ENCODE results near the gene HOXD10. TPM values are rescaled to one million over a fixed set of nuclear protein-coding genes. Genes with fewer than 3 reads are reported as not detected.

Gene HOXD10
- 0.52 TPM for total RNA-seq

- peaks cover 93 to 97% (median 94%) of the 10 kb centered on the region in 3 donors for H3K27me3 ChIP-seq (ENCODE audit: control insufficient read depth in 3 of 3, insufficient read depth in 3 of 3, low read length in 3 of 3)
- no peaks in the 10 kb centered on the region for H3K9me3 ChIP-seq (ENCODE audit: control insufficient read depth in 3 of 3, low read length in 3 of 3)
- H3K4me3 ChIP-seq (ENCODE audit: low read length in 3 of 3) = peak within 1 kb of the TSS; percentile 7 to 56 (median 32)
- H3K4me1 ChIP-seq (ENCODE audit: control insufficient read depth in 3 of 3, insufficient read depth in 3 of 3, low read length in 3 of 3) = peaks cover 6 to 9% (median 8%) of the 10 kb centered on the region in 3 donors
- H3K27ac ChIP-seq (ENCODE audit: low read depth, low read length) = peak within 1 kb of the TSS; percentile 30
- H3K9ac ChIP-seq (ENCODE audit: low read depth in 1 of 3, low read length in 3 of 3) = peak within 1 kb of the TSS in 2 of 3 donors; percentile 32 to 40
- H3K36me3 ChIP-seq (ENCODE audit: control insufficient read depth in 3 of 3, insufficient read depth in 3 of 3, low read length in 3 of 3) = no peaks in the 10 kb centered on the region
Measured at GRCh38 chr2:176115883-176116813, at the start of gene HOXD10. HOXD10 (plus strand) TSS chr2:176116778; CDS start chr2:176116834, 56 bp downstream.

GRCh38 chr2:176067589-176068418 lies 48.8 kb upstream of the HOXD10 start:
- H3K36me3 ChIP-seq (ENCODE audit: control insufficient read depth in 3 of 3, insufficient read depth in 3 of 3, low read length in 3 of 3) = no peaks in the 10 kb centered on the region
- peaks cover 65 to 73% (median 72%) of the 10 kb centered on the region in 3 donors for H3K27me3 ChIP-seq (ENCODE audit: control insufficient read depth in 3 of 3, insufficient read depth in 3 of 3, low read length in 3 of 3)
- peaks cover 20 to 22% (median 21%) of the 10 kb centered on the region in 3 donors for H3K4me1 ChIP-seq (ENCODE audit: control insufficient read depth in 3 of 3, insufficient read depth in 3 of 3, low read length in 3 of 3)
- H3K9ac ChIP-seq (ENCODE audit: low read depth in 1 of 3, low read length in 3 of 3) = peak overlapping the region; percentile 36 to 60 (median 54)
- H3K4me3 ChIP-seq (ENCODE audit: low read length in 3 of 3) = peak overlapping the region; percentile 65 to 69 (median 65)
- no peaks in the 10 kb centered on the region for H3K9me3 ChIP-seq (ENCODE audit: control insufficient read depth in 3 of 3, low read length in 3 of 3)
- no peak overlapping the region for H3K27ac ChIP-seq (ENCODE audit: low read depth, low read length)

- Histone ChIP-seq H3K27me3 (ENCODE audit: control insufficient read depth in 3 of 3, insufficient read depth in 3 of 3, low read length in 3 of 3) (peaks cover 71 to 79% (median 76%) of the 10 kb centered on the region in 3 donors), H3K9me3 (ENCODE audit: control insufficient read depth in 3 of 3, low read length in 3 of 3) (no peaks in the 10 kb centered on the region), H3K27ac (ENCODE audit: low read depth, low read length) (no peak overlapping the region), H3K9ac (ENCODE audit: low read depth in 1 of 3, low read length in 3 of 3) (no peak overlapping the region), H3K4me1 (ENCODE audit: control insufficient read depth in 3 of 3, insufficient read depth in 3 of 3, low read length in 3 of 3) (peaks cover 21 to 26% (median 24%) of the 10 kb centered on the region in 3 donors), H3K36me3 (ENCODE audit: control insufficient read depth in 3 of 3, insufficient read depth in 3 of 3, low read length in 3 of 3) (no peaks in the 10 kb centered on the region), H3K4me3 (ENCODE audit: low read length in 3 of 3) (peak overlapping the region in 2 of 3 donors; percentile 65 to 69)
Measured at GRCh38 chr2:176068419-176068832, 48.2 kb upstream of the HOXD10 start.

- H3K4me3 ChIP-seq (ENCODE audit: low read length in 3 of 3) = no peak overlapping the region
- peaks cover 94 to 99% (median 98%) of the 10 kb centered on the region in 3 donors for H3K27me3 ChIP-seq (ENCODE audit: control insufficient read depth in 3 of 3, insufficient read depth in 3 of 3, low read length in 3 of 3)
- H3K9me3 ChIP-seq (ENCODE audit: control insufficient read depth in 3 of 3, low read length in 3 of 3) = peaks cover 0 to 1% (median 0%) of the 10 kb centered on the region in 3 donors
- peaks cover 21 to 26% (median 24%) of the 10 kb centered on the region in 3 donors for H3K4me1 ChIP-seq (ENCODE audit: control insufficient read depth in 3 of 3, insufficient read depth in 3 of 3, low read length in 3 of 3)
- no peak overlapping the region for H3K9ac ChIP-seq (ENCODE audit: low read depth in 1 of 3, low read length in 3 of 3)
- H3K27ac ChIP-seq (ENCODE audit: low read depth, low read length) = no peak overlapping the region
- H3K36me3 ChIP-seq (ENCODE audit: control insufficient read depth in 3 of 3, insufficient read depth in 3 of 3, low read length in 3 of 3) = no peaks in the 10 kb centered on the region
Measured at GRCh38 chr2:176071330-176072291, 45.0 kb upstream of the HOXD10 start.

- H3K27me3 ChIP-seq (ENCODE audit: control insufficient read depth in 3 of 3, insufficient read depth in 3 of 3, low read length in 3 of 3) = peaks cover 97 to 99% (median 97%) of the 10 kb centered on the region in 3 donors
- H3K4me1 ChIP-seq (ENCODE audit: control insufficient read depth in 3 of 3, insufficient read depth in 3 of 3, low read length in 3 of 3) = peaks cover 17 to 20% (median 20%) of the 10 kb centered on the region in 3 donors
- no peak overlapping the region for H3K9ac ChIP-seq (ENCODE audit: low read depth in 1 of 3, low read length in 3 of 3)
- H3K36me3 ChIP-seq (ENCODE audit: control insufficient read depth in 3 of 3, insufficient read depth in 3 of 3, low read length in 3 of 3) = no peaks in the 10 kb centered on the region
- H3K9me3 ChIP-seq (ENCODE audit: control insufficient read depth in 3 of 3, low read length in 3 of 3) = peaks cover 0 to 1% (median 0%) of the 10 kb centered on the region in 3 donors
- no peak overlapping the region for H3K27ac ChIP-seq (ENCODE audit: low read depth, low read length)
- no peak overlapping the region for H3K4me3 ChIP-seq (ENCODE audit: low read length in 3 of 3)
Measured at GRCh38 chr2:176072292-176072669, 44.3 kb upstream of the HOXD10 start.

GRCh38 chr2:176072951-176073904 lies 43.4 kb upstream of the HOXD10 start:
- Histone ChIP-seq H3K36me3 (ENCODE audit: control insufficient read depth in 3 of 3, insufficient read depth in 3 of 3, low read length in 3 of 3) (no peaks in the 10 kb centered on the region), H3K27ac (ENCODE audit: low read depth, low read length) (no peak overlapping the region), H3K9ac (ENCODE audit: low read depth in 1 of 3, low read length in 3 of 3) (no peak overlapping the region), H3K4me1 (ENCODE audit: control insufficient read depth in 3 of 3, insufficient read depth in 3 of 3, low read length in 3 of 3) (peaks cover 7 to 12% (median 11%) of the 10 kb centered on the region in 3 donors), H3K27me3 (ENCODE audit: control insufficient read depth in 3 of 3, insufficient read depth in 3 of 3, low read length in 3 of 3) (peaks cover 95 to 97% (median 95%) of the 10 kb centered on the region in 3 donors), H3K9me3 (ENCODE audit: control insufficient read depth in 3 of 3, low read length in 3 of 3) (peaks cover 0 to 1% (median 0%) of the 10 kb centered on the region in 3 donors), H3K4me3 (ENCODE audit: low read length in 3 of 3) (no peak overlapping the region)

GRCh38 chr2:176074919-176075425 lies 41.6 kb upstream of the HOXD10 start:
- H3K27ac ChIP-seq (ENCODE audit: low read depth, low read length) = no peak overlapping the region
- H3K27me3 ChIP-seq (ENCODE audit: control insufficient read depth in 3 of 3, insufficient read depth in 3 of 3, low read length in 3 of 3) = peaks cover 94 to 96% (median 95%) of the 10 kb centered on the region in 3 donors

GRCh38 chr2:176075481-176075880 lies 41.1 kb upstream of the HOXD10 start:
- peaks cover 0 to 1% (median 0%) of the 10 kb centered on the region in 3 donors for H3K9me3 ChIP-seq (ENCODE audit: control insufficient read depth in 3 of 3, low read length in 3 of 3)
- no peak overlapping the region for H3K4me3 ChIP-seq (ENCODE audit: low read length in 3 of 3)
- no peak overlapping the region for H3K27ac ChIP-seq (ENCODE audit: low read depth, low read length)
- H3K27me3 ChIP-seq (ENCODE audit: control insufficient read depth in 3 of 3, insufficient read depth in 3 of 3, low read length in 3 of 3) = peaks cover 90 to 94% (median 92%) of the 10 kb centered on the region in 3 donors
- H3K4me1 ChIP-seq (ENCODE audit: control insufficient read depth in 3 of 3, insufficient read depth in 3 of 3, low read length in 3 of 3) = peaks cover 6 to 15% (median 13%) of the 10 kb centered on the region in 3 donors
- H3K9ac ChIP-seq (ENCODE audit: low read depth in 1 of 3, low read length in 3 of 3) = no peak overlapping the region
- H3K36me3 ChIP-seq (ENCODE audit: control insufficient read depth in 3 of 3, insufficient read depth in 3 of 3, low read length in 3 of 3) = no peaks in the 10 kb centered on the region

More at GRCh38 chr2:176074919-176075425, 41.6 kb upstream of the HOXD10 start:
- Histone ChIP-seq H3K9me3 (ENCODE audit: control insufficient read depth in 3 of 3, low read length in 3 of 3) (peaks cover 0 to 1% (median 0%) of the 10 kb centered on the region in 3 donors), H3K4me1 (ENCODE audit: control insufficient read depth in 3 of 3, insufficient read depth in 3 of 3, low read length in 3 of 3) (peaks cover 6 to 13% (median 12%) of the 10 kb centered on the region in 3 donors), H3K4me3 (ENCODE audit: low read length in 3 of 3) (no peak overlapping the region), H3K36me3 (ENCODE audit: control insufficient read depth in 3 of 3, insufficient read depth in 3 of 3, low read length in 3 of 3) (no peaks in the 10 kb centered on the region), H3K9ac (ENCODE audit: low read depth in 1 of 3, low read length in 3 of 3) (no peak overlapping the region)

Measured in skeletal muscle tissue (tissue), 4 donors.